Measurements from ENCODE around the gene PLEKHA8. TPM values are rescaled to one million over a fixed set of nuclear protein-coding genes. Genes with fewer than 3 reads are reported as not detected.

The PLEKHA8 gene
- total RNA-seq, 1 donor from 2014 or later, result 57.9 TPM

DNA sequence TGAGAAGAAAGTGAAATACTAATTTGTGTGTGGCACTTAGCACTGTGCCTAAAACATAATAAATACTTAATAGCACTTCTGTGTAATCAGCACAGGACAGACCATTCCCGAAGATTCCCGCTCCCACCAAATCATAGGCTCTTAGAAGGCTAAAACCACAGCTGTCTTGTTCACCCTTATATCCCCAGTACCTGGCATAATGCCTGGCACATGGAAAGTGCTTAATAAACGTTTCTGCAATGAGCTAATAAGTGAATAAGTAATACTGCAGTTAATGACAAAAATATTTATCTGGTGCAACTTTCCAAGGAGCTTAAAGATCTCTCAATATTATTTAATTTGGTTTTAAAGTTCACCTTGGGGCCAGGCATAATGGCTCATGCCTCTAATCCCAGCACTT, 149.8 kb downstream of the PLEKHA8 start:
- Mint-ChIP-seq H3K4me3 (ENCODE audit: unreplicated experiment) (no peak overlapping the region), H3K4me1 (ENCODE audit: low read depth, unreplicated experiment) (peaks cover 12% of the 10 kb centered on the region), H3K36me3 (ENCODE audit: unreplicated experiment) (no peaks in the 10 kb centered on the region), H3K27me3 (ENCODE audit: unreplicated experiment) (peaks cover 1% of the 10 kb centered on the region), H3K9me3 (ENCODE audit: unreplicated experiment) (no peaks in the 10 kb centered on the region), H3K27ac (ENCODE audit: unreplicated experiment) (no peak overlapping the region)
- TF ChIP-seq, protein P1, sequence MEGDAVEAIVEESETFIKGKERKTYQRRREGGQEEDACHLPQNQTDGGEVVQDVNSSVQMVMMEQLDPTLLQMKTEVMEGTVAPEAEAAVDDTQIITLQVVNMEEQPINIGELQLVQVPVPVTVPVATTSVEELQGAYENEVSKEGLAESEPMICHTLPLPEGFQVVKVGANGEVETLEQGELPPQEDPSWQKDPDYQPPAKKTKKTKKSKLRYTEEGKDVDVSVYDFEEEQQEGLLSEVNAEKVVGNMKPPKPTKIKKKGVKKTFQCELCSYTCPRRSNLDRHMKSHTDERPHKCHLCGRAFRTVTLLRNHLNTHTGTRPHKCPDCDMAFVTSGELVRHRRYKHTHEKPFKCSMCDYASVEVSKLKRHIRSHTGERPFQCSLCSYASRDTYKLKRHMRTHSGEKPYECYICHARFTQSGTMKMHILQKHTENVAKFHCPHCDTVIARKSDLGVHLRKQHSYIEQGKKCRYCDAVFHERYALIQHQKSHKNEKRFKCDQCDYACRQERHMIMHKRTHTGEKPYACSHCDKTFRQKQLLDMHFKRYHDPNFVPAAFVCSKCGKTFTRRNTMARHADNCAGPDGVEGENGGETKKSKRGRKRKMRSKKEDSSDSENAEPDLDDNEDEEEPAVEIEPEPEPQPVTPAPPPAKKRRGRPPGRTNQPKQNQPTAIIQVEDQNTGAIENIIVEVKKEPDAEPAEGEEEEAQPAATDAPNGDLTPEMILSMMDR (IDR thresholded peaks at IDR 0.05; ENCODE audit: partially characterized antibody, unreplicated experiment), result no peak
- no peak for DNase-seq

DNA sequence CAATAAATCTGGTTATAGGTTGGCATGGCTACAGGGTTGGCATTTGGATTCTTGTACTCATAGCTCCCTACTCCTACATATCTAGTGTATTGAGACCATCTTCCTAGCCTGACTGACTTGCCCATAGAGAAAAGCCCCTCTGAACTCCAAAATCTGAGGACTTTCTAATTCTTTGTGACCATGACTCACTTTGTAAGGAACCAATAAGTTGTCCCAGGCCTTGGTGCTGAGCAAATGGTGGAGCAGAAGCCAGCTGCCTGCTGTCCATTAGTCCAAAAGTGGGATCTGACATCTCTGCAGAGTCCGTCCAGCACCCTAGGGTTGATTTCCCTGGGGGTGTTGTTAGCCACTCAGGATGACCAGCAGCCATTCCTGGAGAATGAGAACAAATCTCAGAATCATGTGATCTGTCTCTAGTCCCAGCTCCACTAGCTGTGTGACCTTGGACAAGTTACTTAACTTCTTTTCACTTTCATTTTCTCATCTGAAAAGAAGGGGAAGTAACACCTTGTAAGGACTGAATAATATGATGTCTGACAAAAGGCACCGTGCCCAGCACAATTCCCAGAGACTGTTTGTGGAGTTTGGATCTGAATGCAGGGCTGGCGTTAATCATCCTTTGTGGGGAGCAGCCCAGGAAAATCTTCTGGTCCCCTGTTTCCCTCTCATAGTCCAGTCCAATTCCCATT, 150.7 kb downstream of the PLEKHA8 start:
- Mint-ChIP-seq H3K4me1 (ENCODE audit: low read depth, unreplicated experiment) (peaks cover 6% of the 10 kb centered on the region), H3K4me3 (ENCODE audit: unreplicated experiment) (no peak overlapping the region), H3K27ac (ENCODE audit: unreplicated experiment) (no peak overlapping the region), H3K36me3 (ENCODE audit: unreplicated experiment) (no peaks in the 10 kb centered on the region), H3K27me3 (ENCODE audit: unreplicated experiment) (no peaks in the 10 kb centered on the region), H3K9me3 (ENCODE audit: unreplicated experiment) (peaks cover 1% of the 10 kb centered on the region)
- TF ChIP-seq, protein P1 (IDR thresholded peaks at IDR 0.05; ENCODE audit: partially characterized antibody, unreplicated experiment), result no peak
- no peak for DNase-seq

Other genes starting within 250 kb of the PLEKHA8 start
- gene WIPF3, start 221.9 kb upstream of the PLEKHA8 start, total RNA-seq (ENCODE audit: unreplicated experiment), result 0.37 TPM
- gene SCRN1, start 38.6 kb upstream of the PLEKHA8 start, total RNA-seq (ENCODE audit: unreplicated experiment), result 168 TPM
- 6.8 TPM for gene FKBP14, start 1.7 kb upstream of the PLEKHA8 start, total RNA-seq (ENCODE audit: unreplicated experiment)
- 32.6 TPM for gene MTURN, start 106.6 kb downstream of the PLEKHA8 start, total RNA-seq (ENCODE audit: unreplicated experiment)

Measured in glutamatergic neuron (in vitro differentiated cells).